CMK (cell line): Measurements from ENCODE around the gene GRK2.

Experiments used
- DNase-seq: peaks from one replicate; pipeline ENCODE4 v3.0.0-alpha.2; 2010; ENCODE audit warnings: low read depth

GRK2 gene

GRCh38 chr11:67271205-67271540 lies 4.9 kb downstream of the GRK2 start:
- DNase-seq = no peak

GRCh38 chr11:67271541-67272284 lies 5.4 kb downstream of the GRK2 start:
- DNase-seq = no peak

- no peak for DNase-seq
Measured at GRCh38 chr11:67272327-67273259, 6.3 kb downstream of the GRK2 start.

- no peak for DNase-seq
Measured at GRCh38 chr11:67273260-67273990, 7.2 kb downstream of the GRK2 start.

GRCh38 chr11:67274768-67275605 lies 8.7 kb downstream of the GRK2 start:
- no peak for DNase-seq

- DNase-seq = no peak
Measured at GRCh38 chr11:67275606-67276409, 9.5 kb downstream of the GRK2 start.

- peak; percentile 92 for DNase-seq
Measured at GRCh38 chr11:67276781-67277230, 10.5 kb downstream of the GRK2 start.

GRCh38 chr11:67277231-67277961 lies 11.1 kb downstream of the GRK2 start:
- peak; percentile 98 for DNase-seq

- no peak for DNase-seq
Measured at GRCh38 chr11:67278135-67278938, 12.1 kb downstream of the GRK2 start.

GRCh38 chr11:67278939-67279588 lies 12.8 kb downstream of the GRK2 start:
- no peak for DNase-seq

- DNase-seq = no peak
Measured at GRCh38 chr11:67279589-67280340, 13.5 kb downstream of the GRK2 start.

GRCh38 chr11:67280341-67280787 lies 14.1 kb downstream of the GRK2 start:
- no peak for DNase-seq

GRCh38 chr11:67280788-67281551 lies 14.7 kb downstream of the GRK2 start:
- no peak for DNase-seq

- DNase-seq = no peak
Measured at GRCh38 chr11:67281552-67282150, 15.4 kb downstream of the GRK2 start.

- no peak for DNase-seq
Measured at GRCh38 chr11:67282155-67282875, 16.0 kb downstream of the GRK2 start.

GRCh38 chr11:67282876-67283371 lies 16.7 kb downstream of the GRK2 start:
- no peak for DNase-seq
